C4-2B (cell line): ENCODE measurements around the gene ADGRV1.

ENCODE experiments used
- ZFX ChIP-seq: fragments of 450-650 bp; IDR thresholded peaks from 2 replicates; pipeline ENCODE4 v1.6.1; 2017
- TF ChIP-seq, protein P1 (sequence below): fragments of 450-650 bp; conservative IDR thresholded peaks from 2 replicates; pipeline ENCODE4 v1.5.1; 2017; ENCODE audit warnings: mild to moderate bottlenecking

GRCh38 chr5:91007780-91008402 is 449.3 kb downstream of the ADGRV1 start:
- TF ChIP-seq, protein P1, sequence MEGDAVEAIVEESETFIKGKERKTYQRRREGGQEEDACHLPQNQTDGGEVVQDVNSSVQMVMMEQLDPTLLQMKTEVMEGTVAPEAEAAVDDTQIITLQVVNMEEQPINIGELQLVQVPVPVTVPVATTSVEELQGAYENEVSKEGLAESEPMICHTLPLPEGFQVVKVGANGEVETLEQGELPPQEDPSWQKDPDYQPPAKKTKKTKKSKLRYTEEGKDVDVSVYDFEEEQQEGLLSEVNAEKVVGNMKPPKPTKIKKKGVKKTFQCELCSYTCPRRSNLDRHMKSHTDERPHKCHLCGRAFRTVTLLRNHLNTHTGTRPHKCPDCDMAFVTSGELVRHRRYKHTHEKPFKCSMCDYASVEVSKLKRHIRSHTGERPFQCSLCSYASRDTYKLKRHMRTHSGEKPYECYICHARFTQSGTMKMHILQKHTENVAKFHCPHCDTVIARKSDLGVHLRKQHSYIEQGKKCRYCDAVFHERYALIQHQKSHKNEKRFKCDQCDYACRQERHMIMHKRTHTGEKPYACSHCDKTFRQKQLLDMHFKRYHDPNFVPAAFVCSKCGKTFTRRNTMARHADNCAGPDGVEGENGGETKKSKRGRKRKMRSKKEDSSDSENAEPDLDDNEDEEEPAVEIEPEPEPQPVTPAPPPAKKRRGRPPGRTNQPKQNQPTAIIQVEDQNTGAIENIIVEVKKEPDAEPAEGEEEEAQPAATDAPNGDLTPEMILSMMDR, result no peak
- no peak for TF ChIP-seq ZFX
